Kidney (tissue), 14 donors: ENCODE results near the gene FHAD1. TPM values are rescaled to one million over a fixed set of nuclear protein-coding genes. Genes with fewer than 3 reads are reported as not detected.
A peak's percentile ranks its signal among the peaks of the same experiment; 100 is the strongest.

Experiments
- DNase-seq, 5 donors: peaks; one replicate each; pipeline ENCODE4 v3.0.0-alpha.2; 2013 to 2020
- FAIRE-seq: peaks from 2 replicates; lab custom pipeline; 2012; peaks lifted over from hg19 to GRCh38; lab: Jason Lieb, UNC
- H3K27ac ChIP-seq, 2 donors: one replicate each; pipeline ENCODE4 v1.7.0; 2013; ENCODE audit warnings: low read depth in 2 of 2, low read length in 2 of 2, inconsistent platforms in 1 of 2
- H3K27me3 ChIP-seq: one replicate; pipeline ENCODE4 v1.7.1; 2013; ENCODE audit warnings: low read length, inconsistent platforms; ENCODE audit not compliant: control insufficient read depth, insufficient read depth
- H3K36me3 ChIP-seq, 3 donors: one replicate each; pipeline versions ENCODE4 v1.7.0 to v1.7.1; 2013; ENCODE audit warnings: low read length in 3 of 3, control low read depth in 1 of 3, inconsistent platforms in 1 of 3; ENCODE audit not compliant: insufficient read depth in 3 of 3, control insufficient read depth in 2 of 3
- H3K4me1 ChIP-seq, 3 donors: one replicate each; pipeline versions ENCODE4 v1.7.0 to v1.7.1; 2013; ENCODE audit warnings: low read length in 3 of 3, inconsistent platforms in 1 of 3, low read depth in 1 of 3; ENCODE audit not compliant: control insufficient read depth in 2 of 3, insufficient read depth in 2 of 3
- H3K4me3 ChIP-seq, 3 donors: one replicate each; pipeline versions ENCODE4 v1.7.0 to v1.8.1; 2013; ENCODE audit warnings: low read length in 3 of 3, control low read depth in 1 of 3, inconsistent platforms in 1 of 3
- H3K9ac ChIP-seq, 3 donors: one replicate each; pipeline versions ENCODE4 v1.7.0 to v1.7.1; 2013; ENCODE audit warnings: low read length in 3 of 3, control low read depth in 1 of 3, inconsistent platforms in 1 of 3
- H3K9me3 ChIP-seq, 3 donors: one replicate each; pipeline versions ENCODE4 v1.7.0 to v1.7.1; 2013; ENCODE audit warnings: low read length in 3 of 3, control low read depth in 1 of 3, inconsistent platforms in 1 of 3; ENCODE audit not compliant: control insufficient read depth in 2 of 3, insufficient read depth in 1 of 3
- CTCF ChIP-seq: IDR thresholded peaks from 3 replicates; pipeline ENCODE4 v1.5.1; 2012; ENCODE audit warnings: mild to moderate bottlenecking, moderate library complexity, borderline replicate concordance; ENCODE audit not compliant: insufficient read depth; ENCODE audit errors: extremely low read depth
- intact Hi-C: fragments of 100-400 bp; cut with DNase I; formaldehyde crosslinking; loops from one replicate; pipeline ENCODE4 v1.11.1; 2022
- polyA plus RNA-seq: library from polyadenylated mRNA; stranded (reverse); fragments of 350-450 nt; fragmentation: Illumina TruSeq; extraction: RNeasy Lipid Tissue Mini Kit (QIAGEN cat#74804); gene quantifications from one replicate; pipeline ENCODE4 v1.2.3, GENCODE V29; 2014; ENCODE audit warnings: low read depth, low replicate concordance; ENCODE audit not compliant: insufficient read depth
- total RNA-seq: library from RNA; stranded (reverse); fragmentation: NEBNext Ultra II Directional; extraction: Animal tissue kit (Norgen Biotek cat#: 25700); gene quantifications from one replicate; pipeline ENCODE4 v1.2.1, GENCODE V29; 2021
- donor health status: control.
- donor health status: control.
- donor health status: control.
- donor health status: control.
- donor health status: control.
- donor health status: DM: yes; HTN: yes; CAD: no.
- donor health status: Normal renal cell carcinoma (clear cell type).

The FHAD1 gene
- total and polyA plus RNA-seq, 2 donors from 2014 or later, result 0.84 to 4.2 TPM

- Histone ChIP-seq H3K36me3 (no peaks in the 10 kb centered on the region), H3K27me3 (no peaks in the 10 kb centered on the region), H3K9ac (no peak overlapping the region), H3K4me1 (peaks cover 0 to 12% (median 0%) of the 10 kb centered on the region in 3 donors), H3K4me3 (no peak overlapping the region), H3K27ac (no peak overlapping the region), H3K9me3 (no peaks in the 10 kb centered on the region)
- no peak for FAIRE-seq
- DNase-seq, result no peak
- intact Hi-C loops, result no loop called here
- no peak for TF ChIP-seq CTCF
Measured at GRCh38 chr1:15417059-15417934, 170.3 kb downstream of the FHAD1 start.

- DNase-seq (peak in 2 of 5 donors; percentile 18 to 38), FAIRE-seq (no peak)
- TF ChIP-seq CTCF, result no peak
- intact Hi-C loops, result no loop called here
- Histone ChIP-seq H3K4me3 (no peak overlapping the region), H3K9me3 (no peaks in the 10 kb centered on the region), H3K36me3 (no peaks in the 10 kb centered on the region), H3K4me1 (peaks cover 0 to 12% (median 0%) of the 10 kb centered on the region in 3 donors), H3K27me3 (no peaks in the 10 kb centered on the region), H3K9ac (no peak overlapping the region), H3K27ac (no peak overlapping the region)
Measured at GRCh38 chr1:15418806-15419515, 171.9 kb downstream of the FHAD1 start.

GRCh38 chr1:15420853-15421465 is 173.9 kb downstream of the FHAD1 start:
- intact Hi-C loops, result loop anchor here (10.0 kb wide), 1 partner anchor 296 kb away; no protein-coding TSS in a partner anchor
- no peak for FAIRE-seq
- peaks cover 0 to 9% (median 0%) of the 10 kb centered on the region in 3 donors for H3K4me1 ChIP-seq

More at GRCh38 chr1:15420853-15421465, 173.9 kb downstream of the FHAD1 start:
- Histone ChIP-seq H3K27ac (no peak overlapping the region), H3K4me3 (no peak overlapping the region), H3K9ac (no peak overlapping the region), H3K9me3 (no peaks in the 10 kb centered on the region), H3K27me3 (no peaks in the 10 kb centered on the region), H3K36me3 (no peaks in the 10 kb centered on the region)
- DNase-seq, result no peak
- no peak for TF ChIP-seq CTCF
